Measurements from ENCODE around the gene MPO. TPM values are rescaled to one million over a fixed set of nuclear protein-coding genes. Genes with fewer than 3 reads are reported as not detected.

The MPO gene
- total RNA-seq, 2 donors from 2014 or later: 0.07 TPM; not detected in 1

- H3K9me3 ChIP-seq (ENCODE audit: control insufficient read depth, low read length, poor library complexity, severe bottlenecking): no peaks in the 10 kb centered on the region
- H3K27me3 Mint-ChIP-seq: peaks cover 47% of the 10 kb centered on the region
- ATAC-seq: no peak
These were observed 9.1 kb upstream of the MPO start for GRCh38 chr17:58289869-58290268.

DNA sequence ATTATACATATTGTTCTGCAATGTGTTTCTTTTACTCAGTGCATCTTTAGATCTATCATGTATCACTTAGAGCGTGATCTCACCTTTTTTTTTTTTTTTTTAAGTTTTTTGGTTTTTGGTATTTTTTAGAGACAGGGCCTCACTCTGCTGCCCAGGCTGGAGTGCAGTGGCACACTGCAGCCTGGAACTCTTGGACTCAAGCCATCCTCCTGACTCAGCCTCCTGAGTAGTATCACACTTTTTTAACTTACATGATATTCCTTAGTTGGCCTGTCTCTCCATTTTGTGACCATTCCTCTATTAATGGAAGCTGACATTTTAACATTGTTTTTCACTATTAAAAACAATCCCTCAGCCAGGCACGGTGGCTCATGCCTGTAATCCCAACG, 4.7 kb upstream of the MPO start:
- no peak for DNase-seq
- Mint-ChIP-seq H3K27me3 (peaks cover 48% of the 10 kb centered on the region), H3K27ac (no peak overlapping the region), H3K36me3 (ENCODE audit: low read depth) (no peaks in the 10 kb centered on the region), H3K4me3 (no peak overlapping the region), H3K4me1 (no peaks in the 10 kb centered on the region)
- H3K9me3 ChIP-seq (ENCODE audit: control insufficient read depth, low read length, poor library complexity, severe bottlenecking): no peaks in the 10 kb centered on the region
- no peak for ATAC-seq

More at GRCh38 chr17:58289869-58290268, 9.1 kb upstream of the MPO start:
- H3K4me1 Mint-ChIP-seq: no peaks in the 10 kb centered on the region
- no peak for DNase-seq
- no peak overlapping the region for H3K27ac Mint-ChIP-seq
- H3K36me3 Mint-ChIP-seq (ENCODE audit: low read depth): no peaks in the 10 kb centered on the region
- H3K4me3 Mint-ChIP-seq: no peak overlapping the region

DNA sequence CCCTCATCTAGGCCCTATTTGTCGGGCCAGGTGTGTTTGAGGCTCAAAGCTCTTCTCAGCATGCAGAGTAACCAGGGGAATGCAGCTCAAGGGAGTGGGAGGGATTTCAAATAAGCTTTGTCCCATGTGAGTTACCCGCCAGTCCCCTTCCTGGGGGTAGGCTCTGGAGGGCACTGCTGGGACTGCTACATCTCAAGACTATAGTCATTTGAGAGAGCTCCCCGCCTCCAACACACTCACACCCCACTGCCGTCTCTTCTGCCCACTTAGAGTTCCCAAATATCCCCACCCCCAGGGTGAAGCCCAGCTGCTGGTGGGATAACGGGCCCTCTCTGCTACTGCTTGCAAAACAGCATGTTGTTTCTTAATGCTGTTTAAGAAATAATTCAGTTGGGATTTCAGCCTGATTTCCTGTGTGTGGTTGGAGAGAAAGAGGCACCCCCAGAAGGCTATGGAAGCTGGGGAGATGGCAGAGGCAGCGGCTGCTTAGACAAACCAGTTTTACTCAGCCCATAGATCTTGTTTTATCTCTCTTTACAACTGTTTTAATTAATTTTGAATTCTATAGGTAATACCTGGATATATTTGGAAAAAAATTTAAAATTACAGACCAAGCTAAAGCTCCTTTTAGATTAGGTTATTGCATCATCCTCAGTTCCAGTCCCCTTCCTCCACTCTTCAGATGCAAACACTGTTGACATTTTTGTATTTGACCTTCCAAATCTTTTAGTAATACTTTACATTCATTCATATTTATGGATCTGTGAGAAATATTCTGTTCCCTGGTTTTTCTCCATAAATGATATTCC, 4.1 kb upstream of the MPO start:
- Mint-ChIP-seq H3K36me3 (ENCODE audit: low read depth) (no peaks in the 10 kb centered on the region), H3K4me1 (peaks cover under 1% of the 10 kb centered on the region), H3K27ac (no peak overlapping the region), H3K27me3 (peaks cover 49% of the 10 kb centered on the region), H3K4me3 (no peak overlapping the region)
- no peaks in the 10 kb centered on the region for H3K9me3 ChIP-seq (ENCODE audit: control insufficient read depth, low read length, poor library complexity, severe bottlenecking)
- no peak for DNase-seq
- no peak for ATAC-seq

- no peaks in the 10 kb centered on the region for H3K9me3 ChIP-seq (ENCODE audit: control insufficient read depth, low read length, poor library complexity, severe bottlenecking)
- ATAC-seq (no peak), DNase-seq (no peak)
- Mint-ChIP-seq H3K27ac (no peak overlapping the region), H3K4me3 (no peak overlapping the region), H3K27me3 (peaks cover 50% of the 10 kb centered on the region), H3K36me3 (ENCODE audit: low read depth) (no peaks in the 10 kb centered on the region), H3K4me1 (peaks cover 4% of the 10 kb centered on the region)
These were observed 3.2 kb upstream of the MPO start for GRCh38 chr17:58283674-58284612.

- peaks cover 4% of the 10 kb centered on the region for H3K4me1 Mint-ChIP-seq
- peaks cover 53% of the 10 kb centered on the region for H3K27me3 Mint-ChIP-seq
- H3K9me3 ChIP-seq (ENCODE audit: control insufficient read depth, low read length, poor library complexity, severe bottlenecking): no peaks in the 10 kb centered on the region
- no peak for ATAC-seq
- no peaks in the 10 kb centered on the region for H3K36me3 Mint-ChIP-seq (ENCODE audit: low read depth)
- H3K4me3 Mint-ChIP-seq: no peak overlapping the region
- no peak for DNase-seq
- peak overlapping the region; percentile 4 for H3K27ac Mint-ChIP-seq
These were observed 1.7 kb upstream of the MPO start for GRCh38 chr17:58282442-58282841.

- peaks cover 4% of the 10 kb centered on the region for H3K4me1 Mint-ChIP-seq
- no peak overlapping the region for H3K4me3 Mint-ChIP-seq
- H3K9me3 ChIP-seq (ENCODE audit: control insufficient read depth, low read length, poor library complexity, severe bottlenecking): no peaks in the 10 kb centered on the region
- DNase-seq (no peak), ATAC-seq (no peak)
- H3K27ac Mint-ChIP-seq: no peak overlapping the region
- peaks cover 51% of the 10 kb centered on the region for H3K27me3 Mint-ChIP-seq
- no peaks in the 10 kb centered on the region for H3K36me3 Mint-ChIP-seq (ENCODE audit: low read depth)
These were observed 826 bp upstream of the MPO start for GRCh38 chr17:58281511-58282011.

DNA sequence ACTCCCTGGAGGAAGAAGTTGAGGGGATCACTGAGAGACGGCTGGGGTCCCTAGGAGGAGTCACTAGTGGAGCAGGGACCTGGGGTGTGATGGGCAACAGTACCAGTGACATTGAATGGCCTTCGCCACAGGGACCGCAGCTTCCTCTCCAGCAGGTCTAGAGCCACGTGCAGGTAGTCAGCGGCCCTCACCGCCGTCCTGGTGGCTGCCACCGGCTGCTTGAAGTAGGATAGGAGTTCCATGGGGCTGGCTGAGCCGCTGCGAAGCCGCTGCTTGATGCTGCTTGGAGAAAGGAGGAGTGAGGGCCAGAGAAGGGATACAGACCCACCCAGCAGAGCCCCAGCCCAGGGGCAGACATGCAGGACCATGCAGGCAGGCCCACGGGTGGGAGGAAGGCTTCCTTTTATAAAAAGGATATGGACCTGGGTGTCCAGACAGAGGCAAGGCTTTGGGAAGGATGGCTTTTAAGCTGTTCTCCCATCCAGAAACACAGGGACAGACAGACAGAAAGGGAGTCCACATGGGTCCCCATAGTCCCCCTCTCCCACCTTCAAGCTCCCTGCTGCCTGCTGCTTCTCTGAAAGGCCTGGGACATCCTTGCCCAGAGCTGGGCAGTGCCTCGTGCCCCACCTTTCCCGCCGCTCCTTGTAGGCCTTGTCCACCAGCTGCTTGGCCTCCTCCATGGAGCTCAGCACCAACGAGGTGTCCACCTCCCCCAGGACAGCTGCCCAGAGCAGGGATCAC, 827 bp downstream of the MPO start:
- no peaks in the 10 kb centered on the region for H3K36me3 Mint-ChIP-seq (ENCODE audit: low read depth)
- DNase-seq (no peak), ATAC-seq (peak; percentile 23)
- H3K27ac Mint-ChIP-seq: no peak overlapping the region
- no peak overlapping the region for H3K4me3 Mint-ChIP-seq
- H3K9me3 ChIP-seq (ENCODE audit: control insufficient read depth, low read length, poor library complexity, severe bottlenecking): no peaks in the 10 kb centered on the region
- H3K4me1 Mint-ChIP-seq: peaks cover 4% of the 10 kb centered on the region
- H3K27me3 Mint-ChIP-seq: peaks cover 54% of the 10 kb centered on the region

GRCh38 chr17:58279016-58279711, 1.6 kb downstream of the MPO start:
- H3K9me3 ChIP-seq (ENCODE audit: control insufficient read depth, low read length, poor library complexity, severe bottlenecking): no peaks in the 10 kb centered on the region
- DNase-seq (no peak), ATAC-seq (peak; percentile 23)
- Mint-ChIP-seq H3K36me3 (ENCODE audit: low read depth) (no peaks in the 10 kb centered on the region), H3K4me3 (peak overlapping the region; percentile 28), H3K27me3 (peaks cover 49% of the 10 kb centered on the region), H3K4me1 (peaks cover 4% of the 10 kb centered on the region), H3K27ac (no peak overlapping the region)

- Mint-ChIP-seq H3K4me1 (peaks cover 4% of the 10 kb centered on the region), H3K27me3 (peaks cover 51% of the 10 kb centered on the region), H3K27ac (no peak overlapping the region), H3K4me3 (no peak overlapping the region), H3K36me3 (ENCODE audit: low read depth) (no peaks in the 10 kb centered on the region)
- no peaks in the 10 kb centered on the region for H3K9me3 ChIP-seq (ENCODE audit: control insufficient read depth, low read length, poor library complexity, severe bottlenecking)
- no peak for ATAC-seq
- no peak for DNase-seq
These were observed 2.1 kb downstream of the MPO start for GRCh38 chr17:58278661-58279015.

- no peaks in the 10 kb centered on the region for H3K9me3 ChIP-seq (ENCODE audit: control insufficient read depth, low read length, poor library complexity, severe bottlenecking)
These were observed 2.7 kb downstream of the MPO start for GRCh38 chr17:58277802-58278595.

DNA sequence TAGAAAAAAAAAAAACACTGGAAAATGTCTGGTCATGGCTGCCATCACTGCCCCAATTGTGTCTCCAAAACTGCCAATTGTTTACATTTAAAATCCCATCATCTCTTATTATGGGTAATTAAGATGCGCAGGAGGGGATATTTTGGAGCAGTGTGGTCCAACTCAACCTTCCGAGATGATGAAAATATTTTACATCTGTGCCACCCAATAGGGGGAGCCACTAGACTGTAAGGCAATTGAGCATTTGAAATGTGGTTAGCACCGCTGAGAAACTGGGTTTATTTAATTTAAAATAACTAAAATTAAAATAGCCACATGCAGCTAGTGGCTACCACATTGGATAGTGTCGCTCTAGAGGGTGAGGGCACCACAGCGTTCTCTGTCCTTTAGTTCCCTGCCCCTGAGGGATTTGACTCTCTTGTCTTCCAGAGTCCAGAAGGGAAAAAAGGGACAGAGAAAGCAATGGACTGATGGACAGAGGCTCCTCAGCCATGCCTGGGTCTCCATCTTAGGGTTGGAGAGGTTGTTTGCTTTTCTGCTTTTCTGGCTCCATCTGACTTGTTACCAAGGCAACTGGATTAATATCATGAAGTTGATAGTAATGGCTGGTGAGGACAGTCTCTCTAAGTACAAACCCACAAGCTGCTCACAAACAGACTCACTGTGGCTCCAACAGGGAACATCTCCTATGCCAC, 3.5 kb downstream of the MPO start:
- peaks cover 4% of the 10 kb centered on the region for H3K4me1 Mint-ChIP-seq

More at GRCh38 chr17:58277802-58278595, 2.7 kb downstream of the MPO start:
- Mint-ChIP-seq H3K27ac (no peak overlapping the region), H3K36me3 (ENCODE audit: low read depth) (no peaks in the 10 kb centered on the region), H3K4me1 (peaks cover 4% of the 10 kb centered on the region), H3K4me3 (no peak overlapping the region), H3K27me3 (peaks cover 54% of the 10 kb centered on the region)
- DNase-seq: no peak
- no peak for ATAC-seq

More for the DNA sequence above, 3.5 kb downstream of the MPO start:
- H3K27me3 Mint-ChIP-seq: peaks cover 61% of the 10 kb centered on the region
- no peak overlapping the region for H3K4me3 Mint-ChIP-seq
- no peak overlapping the region for H3K27ac Mint-ChIP-seq
- no peaks in the 10 kb centered on the region for H3K9me3 ChIP-seq (ENCODE audit: control insufficient read depth, low read length, poor library complexity, severe bottlenecking)
- ATAC-seq (no peak), DNase-seq (no peak)
- H3K36me3 Mint-ChIP-seq (ENCODE audit: low read depth): no peaks in the 10 kb centered on the region
